Measurements from ENCODE around the gene UNC13D.

- TF ChIP-seq ZNF274 (IDR thresholded peaks at IDR 0.05; ENCODE audit: low read depth, low read length) (no peak), YY1 (IDR thresholded peaks at IDR 0.05; ENCODE audit: insufficient read depth, insufficient read length) (no peak)
Measured at GRCh38 chr17:75832164-75832651, 12.0 kb downstream of the UNC13D start.
